Retinal pigment epithelial cell (primary cell): ENCODE measurements around the gene RRP8.

Source experiments
- DNase-seq: peaks from one replicate; pipeline ENCODE4 v3.0.0-alpha.2; 2010; ENCODE audit warnings: low read depth
- H3K4me3 ChIP-seq: 2 replicates; pipeline ENCODE4 v1.5.1; 2011; ENCODE audit warnings: mild to moderate bottlenecking, low read length, control low read depth, moderate library complexity
- TF ChIP-seq, protein P1 (sequence below): conservative IDR thresholded peaks from 2 replicates; pipeline ENCODE4 v1.5.1; 2011; ENCODE audit warnings: low read depth, low read length, control low read depth, inconsistent platforms

The RRP8 gene

DNA sequence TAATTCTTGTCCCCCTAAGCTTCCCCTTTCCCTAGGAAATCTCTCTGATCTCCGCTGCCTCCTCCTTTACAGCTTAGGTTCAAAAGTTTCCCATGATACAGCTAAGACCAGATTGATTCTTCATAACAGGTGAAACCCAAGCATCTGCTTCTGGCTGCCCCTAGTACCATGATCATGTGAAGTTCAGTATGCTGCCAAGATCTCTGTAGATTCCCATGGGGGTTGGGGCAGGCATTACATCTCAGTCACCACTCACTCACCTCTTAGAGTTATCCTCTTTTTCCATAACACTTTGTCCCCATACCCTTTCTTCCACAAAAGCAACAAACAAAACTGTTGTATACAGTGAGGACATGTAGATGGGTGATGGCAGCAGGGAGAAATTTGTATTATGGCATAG is 44.0 kb downstream of the RRP8 start:
- no peak for DNase-seq
- H3K4me3 ChIP-seq = no peak overlapping the region
- TF ChIP-seq, protein P1, sequence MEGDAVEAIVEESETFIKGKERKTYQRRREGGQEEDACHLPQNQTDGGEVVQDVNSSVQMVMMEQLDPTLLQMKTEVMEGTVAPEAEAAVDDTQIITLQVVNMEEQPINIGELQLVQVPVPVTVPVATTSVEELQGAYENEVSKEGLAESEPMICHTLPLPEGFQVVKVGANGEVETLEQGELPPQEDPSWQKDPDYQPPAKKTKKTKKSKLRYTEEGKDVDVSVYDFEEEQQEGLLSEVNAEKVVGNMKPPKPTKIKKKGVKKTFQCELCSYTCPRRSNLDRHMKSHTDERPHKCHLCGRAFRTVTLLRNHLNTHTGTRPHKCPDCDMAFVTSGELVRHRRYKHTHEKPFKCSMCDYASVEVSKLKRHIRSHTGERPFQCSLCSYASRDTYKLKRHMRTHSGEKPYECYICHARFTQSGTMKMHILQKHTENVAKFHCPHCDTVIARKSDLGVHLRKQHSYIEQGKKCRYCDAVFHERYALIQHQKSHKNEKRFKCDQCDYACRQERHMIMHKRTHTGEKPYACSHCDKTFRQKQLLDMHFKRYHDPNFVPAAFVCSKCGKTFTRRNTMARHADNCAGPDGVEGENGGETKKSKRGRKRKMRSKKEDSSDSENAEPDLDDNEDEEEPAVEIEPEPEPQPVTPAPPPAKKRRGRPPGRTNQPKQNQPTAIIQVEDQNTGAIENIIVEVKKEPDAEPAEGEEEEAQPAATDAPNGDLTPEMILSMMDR = no peak

- TF ChIP-seq, protein P1 = no peak
- H3K4me3 ChIP-seq = no peak overlapping the region
- no peak for DNase-seq
Observed at GRCh38 chr11:6557761-6558674, 45.4 kb downstream of the RRP8 start.

- DNase-seq = no peak
- TF ChIP-seq, protein P1 = no peak
- H3K4me3 ChIP-seq = no peak overlapping the region
Observed at GRCh38 chr11:6557063-6557462, 46.4 kb downstream of the RRP8 start.

- no peak overlapping the region for H3K4me3 ChIP-seq
- no peak for DNase-seq
- TF ChIP-seq, protein P1 = no peak
Observed at GRCh38 chr11:6556139-6556949, 47.1 kb downstream of the RRP8 start.

DNA sequence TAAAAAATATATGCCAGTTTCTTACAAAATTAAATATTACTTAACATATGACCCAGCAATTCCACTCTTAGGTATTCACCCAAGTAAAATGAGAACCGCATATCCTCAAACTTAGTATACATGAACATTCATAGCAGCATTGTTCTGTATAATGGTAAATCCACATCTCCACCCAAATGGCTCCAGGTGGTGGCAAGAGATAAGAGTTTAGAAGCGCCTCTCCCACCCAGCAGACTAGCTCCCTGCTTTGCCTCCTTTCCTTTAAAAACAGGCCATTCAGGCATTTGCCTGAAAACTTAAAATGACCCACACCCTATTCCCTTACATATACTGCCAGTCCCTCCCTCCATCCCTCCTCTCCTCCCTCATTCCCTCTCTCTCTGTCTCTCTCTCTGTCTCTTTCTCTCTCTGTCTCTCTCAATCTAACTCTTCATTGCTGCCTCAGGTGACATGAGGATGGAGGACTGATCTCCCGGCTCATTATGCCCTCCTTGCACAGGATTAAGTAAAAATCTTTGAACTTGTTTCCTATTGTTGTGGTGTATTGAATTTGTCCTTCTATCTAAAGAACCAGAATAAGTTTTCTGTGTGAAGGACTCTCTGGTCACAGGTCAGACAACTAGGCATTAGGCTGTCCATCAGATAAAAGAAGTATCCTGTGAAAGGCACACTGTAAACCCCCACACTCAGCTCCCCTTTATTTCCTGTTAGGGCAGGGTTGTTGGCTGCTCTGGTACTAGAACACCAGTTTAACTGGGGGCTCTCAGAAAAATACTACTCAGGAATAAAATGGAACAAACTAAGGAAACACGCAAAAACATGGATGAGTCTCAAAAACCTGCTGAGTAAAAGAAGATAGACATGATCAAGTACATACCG is 48.3 kb downstream of the RRP8 start:
- DNase-seq = no peak
- H3K4me3 ChIP-seq = no peak overlapping the region
- TF ChIP-seq, protein P1 = no peak

DNA sequence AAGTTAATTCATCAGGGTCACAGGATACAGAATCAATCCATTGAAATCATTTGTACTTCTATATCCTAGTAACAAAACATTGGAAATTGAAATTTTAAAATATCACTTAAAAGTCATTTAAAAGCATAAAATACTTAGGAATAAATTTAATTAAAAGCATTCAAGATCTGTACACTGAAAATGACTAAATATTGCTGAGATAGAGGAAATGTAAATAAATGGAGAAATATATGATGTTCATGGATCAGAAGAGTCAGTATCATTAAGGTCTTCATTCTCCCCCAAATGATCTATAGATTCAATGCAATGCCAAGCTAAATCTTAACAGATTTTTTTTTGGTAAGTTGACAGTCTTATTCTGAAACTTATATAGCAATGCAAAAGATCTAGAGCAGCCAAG is 49.8 kb downstream of the RRP8 start:
- DNase-seq = no peak
- H3K4me3 ChIP-seq = no peak overlapping the region
- TF ChIP-seq, protein P1 = no peak
